ENCODE measurements around the gene SF3B6. TPM values are rescaled to one million over a fixed set of nuclear protein-coding genes. Genes with fewer than 3 reads are reported as not detected.
A peak's percentile ranks its signal among the peaks of the same experiment; 100 is the strongest.

The SF3B6 gene
- total and polyA plus RNA-seq, 12 donors = 61.2 to 209 (median 80.6) TPM

DNA sequence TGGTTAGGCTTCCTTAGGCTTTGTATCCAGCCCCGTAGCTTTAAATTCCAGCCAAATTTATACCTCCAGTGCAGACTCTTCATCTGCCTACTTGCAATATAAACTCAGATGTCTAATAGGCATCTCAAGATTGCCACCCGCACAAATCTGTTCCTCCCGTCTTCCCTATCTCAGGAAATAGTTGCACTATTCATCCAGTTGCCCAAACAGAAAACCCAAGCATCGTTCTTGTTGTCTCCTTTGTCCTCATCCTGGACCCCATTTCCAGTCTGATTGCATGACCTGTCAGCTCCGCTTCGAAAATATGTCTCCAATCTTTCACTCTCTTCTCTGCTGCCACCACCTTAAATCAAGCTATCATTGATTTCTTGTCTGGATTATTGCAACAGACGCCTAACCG lies 24.3 kb downstream of the SF3B6 start:
- Histone ChIP-seq H3K4me1 (replicated peaks in 1 of 2) (peaks cover 0 to 7% of the 10 kb centered on the region in 2 donors), H3K4me3 (no peak overlapping the region), H3K27me3 (no peaks in the 10 kb centered on the region), H3K36me3 (replicated peaks in 1 of 2) (no peaks in the 10 kb centered on the region), H3K27ac (no peak overlapping the region), H3K9me3 (replicated peaks in 1 of 3) (no peaks in the 10 kb centered on the region)
- DNase-seq = no peak
- no peak for TF ChIP-seq POLR2A (IDR thresholded peaks at IDR 0.05)
- TF ChIP-seq, protein P1, sequence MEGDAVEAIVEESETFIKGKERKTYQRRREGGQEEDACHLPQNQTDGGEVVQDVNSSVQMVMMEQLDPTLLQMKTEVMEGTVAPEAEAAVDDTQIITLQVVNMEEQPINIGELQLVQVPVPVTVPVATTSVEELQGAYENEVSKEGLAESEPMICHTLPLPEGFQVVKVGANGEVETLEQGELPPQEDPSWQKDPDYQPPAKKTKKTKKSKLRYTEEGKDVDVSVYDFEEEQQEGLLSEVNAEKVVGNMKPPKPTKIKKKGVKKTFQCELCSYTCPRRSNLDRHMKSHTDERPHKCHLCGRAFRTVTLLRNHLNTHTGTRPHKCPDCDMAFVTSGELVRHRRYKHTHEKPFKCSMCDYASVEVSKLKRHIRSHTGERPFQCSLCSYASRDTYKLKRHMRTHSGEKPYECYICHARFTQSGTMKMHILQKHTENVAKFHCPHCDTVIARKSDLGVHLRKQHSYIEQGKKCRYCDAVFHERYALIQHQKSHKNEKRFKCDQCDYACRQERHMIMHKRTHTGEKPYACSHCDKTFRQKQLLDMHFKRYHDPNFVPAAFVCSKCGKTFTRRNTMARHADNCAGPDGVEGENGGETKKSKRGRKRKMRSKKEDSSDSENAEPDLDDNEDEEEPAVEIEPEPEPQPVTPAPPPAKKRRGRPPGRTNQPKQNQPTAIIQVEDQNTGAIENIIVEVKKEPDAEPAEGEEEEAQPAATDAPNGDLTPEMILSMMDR (IDR thresholded peaks at IDR 0.05) = no peak
- intact Hi-C loops (cut with DNase I) = no loop called here
- WGBS, 4 donors = 88 to 90% (median 90%) methylated on average over 8 of the region's 8 CpGs

GRCh38 chr2:24050041-24050979 lies 25.8 kb downstream of the SF3B6 start:
- H3K36me3 ChIP-seq (replicated peaks in 1 of 2) = no peaks in the 10 kb centered on the region
- 6 to 14% (median 9%) methylated on average over 17 to 47 of the region's 47 CpGs for whole genome bisulfite sequencing, 4 donors
- intact Hi-C loops (cut with DNase I) = no loop called here
- peaks cover 0 to 16% of the 10 kb centered on the region in 2 donors for H3K4me1 ChIP-seq (replicated peaks in 1 of 2)
- TF ChIP-seq POLR2A (IDR thresholded peaks at IDR 0.05) = no peak
- TF ChIP-seq, protein P1 (IDR thresholded peaks at IDR 0.05) = no peak
- H3K27ac ChIP-seq = peak overlapping the region in 3 of 5 donors; percentile 50 to 53 (median 52)
- DNase-seq = peak; percentile 22 to 53 (median 35)
- H3K4me3 ChIP-seq = peak overlapping the region in 3 of 4 donors; percentile 51 to 94 (median 91)
- no peaks in the 10 kb centered on the region for H3K9me3 ChIP-seq (replicated peaks in 1 of 3)
- H3K27me3 ChIP-seq = no peaks in the 10 kb centered on the region

DNA sequence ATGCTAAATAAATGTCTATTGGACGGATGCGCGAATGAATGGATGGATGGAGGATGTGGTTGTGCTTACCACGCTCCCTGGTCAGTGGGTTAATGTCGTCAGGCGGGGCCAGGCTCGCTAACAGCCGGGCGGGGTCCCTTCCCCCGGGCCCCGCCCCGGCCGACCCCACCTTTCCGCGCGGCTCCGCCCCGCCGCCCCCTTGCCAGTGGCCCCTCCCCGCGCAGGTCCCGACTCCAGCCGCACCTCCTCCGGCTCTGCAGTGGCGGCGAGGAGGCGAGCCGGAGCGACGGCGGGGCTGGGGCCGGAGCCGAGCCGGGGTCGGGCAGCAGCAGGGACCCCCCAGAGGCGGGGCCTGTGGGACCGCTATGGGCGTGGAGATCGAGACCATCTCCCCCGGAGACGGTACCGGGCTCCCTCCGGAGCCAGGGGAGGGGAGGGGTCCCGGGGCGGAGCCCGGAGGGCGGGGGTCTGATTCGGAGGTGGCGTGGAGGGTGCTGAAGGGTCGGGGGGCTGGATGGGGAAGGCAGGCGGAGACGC lies 26.6 kb downstream of the SF3B6 start, which contains the start of gene FKBP1B:
Gene FKBP1B (plus strand): TSS at position 257 of the 537 bp plus-strand sequence. CDS start 109 bp downstream, at position 366.
- Histone ChIP-seq H3K4me3 (peak within 1 kb of the TSS; percentile 18 to 94 (median 71)), H3K9me3 (replicated peaks in 1 of 3) (no peaks in the 10 kb centered on the region), H3K4me1 (replicated peaks in 1 of 2) (peaks cover 0 to 16% of the 10 kb centered on the region in 2 donors), H3K27ac (peak within 1 kb of the TSS in 3 of 5 donors; percentile 50 to 53 (median 52)), H3K27me3 (no peaks in the 10 kb centered on the region), H3K36me3 (replicated peaks in 1 of 2) (no peaks in the 10 kb centered on the region)
- 0 to 3% (median 1%) methylated on average over 11 to 52 of the region's 52 CpGs for WGBS, 4 donors
- TF ChIP-seq, protein P1 (IDR thresholded peaks at IDR 0.05) = no peak
- TF ChIP-seq POLR2A (IDR thresholded peaks at IDR 0.05) = no peak
- peak in 6 of 7 donors; percentile 26 to 65 (median 42) for DNase-seq
- intact Hi-C loops (cut with DNase I) = no loop called here

- WGBS, 4 donors = 22 to 36% (median 24%) methylated on average over 23 of the region's 23 CpGs
- H3K9me3 ChIP-seq (replicated peaks in 1 of 3) = no peaks in the 10 kb centered on the region
- TF ChIP-seq, protein P1 (IDR thresholded peaks at IDR 0.05) = no peak
- no peak for TF ChIP-seq POLR2A (IDR thresholded peaks at IDR 0.05)
- no peaks in the 10 kb centered on the region for H3K36me3 ChIP-seq (replicated peaks in 1 of 2)
- peaks cover 0 to 16% of the 10 kb centered on the region in 2 donors for H3K4me1 ChIP-seq (replicated peaks in 1 of 2)
- peak overlapping the region in 2 of 4 donors; percentile 91 to 94 for H3K4me3 ChIP-seq
- peak in 1 of 7 donors; percentile 45 for DNase-seq
- H3K27me3 ChIP-seq = no peaks in the 10 kb centered on the region
- H3K27ac ChIP-seq = no peak overlapping the region
- intact Hi-C loops (cut with DNase I) = no loop called here
Observed at GRCh38 chr2:24048769-24049484, 27.2 kb downstream of the SF3B6 start.
